C4-2B (cell line): ENCODE data around the gene MPV17L.

Source experiments
- CTCF ChIP-seq: fragments of 450-650 bp; conservative IDR thresholded peaks from 2 replicates; pipeline ENCODE4 v1.5.1; 2017; ENCODE audit warnings: mild to moderate bottlenecking
- ZFX ChIP-seq: fragments of 450-650 bp; IDR thresholded peaks from 2 replicates; pipeline ENCODE4 v1.6.1; 2017

GRCh38 chr16:15422222-15422621 lies 26.7 kb downstream of the MPV17L start:
- no peak for TF ChIP-seq CTCF
- no peak for TF ChIP-seq ZFX
